HG03442 (cell line): Measurements from ENCODE around the gene TOMM70.
"Not testable (repeated sequence)": the region's sequence is repeated elsewhere in the genome, so short reads cannot be mapped to it uniquely, and the experiment has no call there.

ENCODE experiments used
- ATAC-seq: cut with Tn5 transposase; IDR thresholded peaks from one replicate; pipeline ENCODE4 v1.9.1; 2021; ENCODE audit warnings: mild to moderate bottlenecking, moderate library complexity; ENCODE audit not compliant: unreplicated experiment

Gene TOMM70

GRCh38 chr3:100400780-100401673, at the start of gene TOMM70, which contains the start of gene LNP1:
TSS of gene TOMM70 (minus strand) at chr3:100401089. CDS start at chr3:100400949, 140 bp downstream.
TSS of gene LNP1 (plus strand) at chr3:100401539. CDS start at chr3:100429730, 28,191 bp downstream.
- ATAC-seq, result peak; percentile 87

DNA sequence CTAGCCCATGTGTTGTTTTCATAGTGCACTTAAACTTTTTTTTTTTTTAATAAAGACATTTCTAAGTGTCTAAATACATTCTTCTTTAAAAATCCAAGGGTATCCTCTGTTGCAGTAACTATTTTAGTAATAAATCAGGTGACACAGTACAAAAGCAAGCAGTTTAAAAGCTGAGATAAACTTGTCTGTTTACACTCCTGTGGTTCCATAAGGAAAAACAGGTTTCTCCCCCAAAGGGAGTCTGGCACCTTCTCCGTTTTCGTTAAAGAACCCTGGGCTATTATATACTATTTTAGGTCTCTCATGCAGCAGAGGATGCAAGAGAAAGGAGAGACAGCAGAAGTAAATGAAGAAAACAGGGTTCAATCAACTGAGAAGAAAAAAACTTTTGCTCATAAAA, 48.3 kb upstream of the TOMM70 start:
- no peak for ATAC-seq

GRCh38 chr3:100448079-100448478, 47.2 kb upstream of the TOMM70 start:
- ATAC-seq, result no peak

DNA sequence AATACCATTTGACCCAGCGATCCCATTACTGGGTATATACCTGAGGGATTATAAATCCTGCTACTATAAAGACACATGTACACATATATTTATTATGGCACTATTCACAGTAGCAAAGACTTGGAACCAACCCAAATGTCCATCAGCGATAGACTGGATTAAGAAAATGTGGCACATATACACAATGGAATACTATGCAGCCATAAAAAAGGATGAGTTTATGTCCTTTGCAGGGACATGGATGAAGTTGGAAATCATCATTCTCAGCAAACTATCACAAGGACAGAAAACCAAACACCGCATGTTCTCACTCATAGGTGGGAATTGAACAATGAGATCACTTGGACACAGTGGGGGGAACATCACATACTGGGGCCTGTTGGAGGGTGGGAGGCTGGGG, 46.2 kb upstream of the TOMM70 start:
- ATAC-seq, result not testable (repeated sequence)

DNA sequence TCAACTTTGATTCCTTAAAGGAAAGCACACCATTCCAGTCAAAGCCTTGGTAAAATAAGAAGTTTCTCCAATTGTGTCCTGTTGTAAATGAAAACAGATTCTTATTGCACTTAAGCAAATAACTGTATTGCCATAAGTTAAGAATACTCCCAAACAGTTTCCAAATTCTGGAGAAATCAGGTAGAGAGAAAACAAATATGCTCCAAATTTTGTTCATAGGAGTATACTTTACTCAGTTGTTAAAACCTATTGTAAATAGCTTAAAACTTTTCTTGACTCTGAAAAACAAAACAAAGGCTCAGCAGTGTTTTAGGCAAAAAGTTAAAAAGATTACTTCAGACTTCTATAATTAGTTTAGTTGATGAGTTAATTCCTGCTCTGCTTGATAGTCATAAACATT, 42.8 kb upstream of the TOMM70 start:
- no peak for ATAC-seq

GRCh38 chr3:100440895-100441294, 40.0 kb upstream of the TOMM70 start:
- ATAC-seq, result no peak

DNA sequence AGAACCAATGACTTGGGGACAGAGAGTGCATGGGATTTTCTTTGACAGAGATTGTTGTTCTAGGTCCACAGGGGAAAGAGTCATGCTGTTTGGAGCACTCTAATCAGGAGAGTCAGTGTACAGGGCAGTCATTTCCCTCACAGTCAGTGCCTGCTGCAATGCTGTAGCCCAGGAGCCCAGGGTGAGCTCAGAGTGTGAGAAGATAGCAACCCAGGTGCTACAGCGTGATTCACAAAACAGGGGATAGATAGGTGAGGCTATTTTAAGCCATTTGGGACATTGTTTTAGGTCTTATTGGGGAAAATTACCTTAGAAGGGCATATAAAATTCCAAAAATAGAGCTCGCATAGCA, 37.7 kb upstream of the TOMM70 start:
- ATAC-seq, result no peak

DNA sequence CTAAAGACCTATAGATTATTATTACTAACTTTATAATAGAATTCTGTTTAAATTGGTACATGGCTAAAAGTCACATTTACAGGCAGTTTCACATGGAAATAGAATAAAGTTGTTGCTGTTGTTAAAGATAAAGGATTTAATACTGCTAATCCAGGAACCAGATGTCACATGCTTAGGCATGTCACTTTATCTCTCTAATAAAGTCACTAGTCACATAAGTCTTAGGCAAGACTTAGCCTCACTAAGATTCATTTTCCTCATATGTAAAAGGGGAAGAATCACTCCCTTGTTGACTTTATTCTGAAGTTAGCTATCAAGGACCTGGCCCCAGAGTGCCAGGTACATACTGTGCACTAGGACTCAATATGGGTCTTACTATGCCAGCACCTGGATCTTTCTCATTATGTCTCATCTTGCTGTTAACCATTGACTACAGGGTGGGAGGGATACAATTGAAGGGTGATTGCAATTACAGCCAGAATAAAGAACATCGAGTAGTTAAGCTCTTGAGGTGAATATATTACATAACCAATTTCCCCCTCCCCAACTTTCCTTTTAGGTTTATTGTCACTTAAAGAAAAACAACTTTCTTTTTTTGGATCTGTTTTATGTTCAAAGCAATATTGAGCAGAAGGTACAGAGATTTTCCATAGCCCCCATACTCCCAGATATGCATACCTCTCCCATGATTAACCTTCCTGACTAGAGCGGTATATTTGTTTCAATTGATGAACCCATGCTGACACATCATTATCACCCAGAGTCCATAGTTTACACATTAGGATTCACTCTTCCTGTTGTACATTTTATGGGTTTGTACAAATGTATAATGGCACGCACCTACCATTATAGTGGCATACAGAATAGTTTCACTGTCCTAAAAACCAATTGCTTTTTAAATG, 37.1 kb upstream of the TOMM70 start:
- no peak for ATAC-seq

- ATAC-seq, result no peak
Observed at GRCh38 chr3:100436951-100437350, 36.1 kb upstream of the TOMM70 start.

- ATAC-seq, result no peak
Observed at GRCh38 chr3:100429187-100429716, 28.4 kb upstream of the TOMM70 start.

DNA sequence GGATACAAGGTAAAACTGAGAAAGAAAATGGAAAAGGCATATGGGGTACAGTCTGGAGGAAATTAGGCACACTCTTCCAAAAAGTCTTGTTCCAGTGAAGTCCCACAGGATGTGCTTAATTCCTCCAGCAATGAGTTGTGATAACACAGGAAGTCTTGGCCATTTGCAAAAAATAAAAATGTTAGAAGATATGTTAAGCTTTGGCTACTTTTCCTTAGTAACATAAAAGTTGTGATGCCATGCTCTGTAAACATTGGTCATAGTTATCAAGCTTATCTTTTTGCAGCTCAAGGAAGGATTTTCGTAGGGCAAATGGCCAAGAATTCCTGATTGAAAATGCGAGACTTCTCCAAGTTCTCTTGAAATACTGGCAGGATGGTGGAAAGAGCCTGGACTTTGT, 26.8 kb upstream of the TOMM70 start:
- ATAC-seq, result no peak

DNA sequence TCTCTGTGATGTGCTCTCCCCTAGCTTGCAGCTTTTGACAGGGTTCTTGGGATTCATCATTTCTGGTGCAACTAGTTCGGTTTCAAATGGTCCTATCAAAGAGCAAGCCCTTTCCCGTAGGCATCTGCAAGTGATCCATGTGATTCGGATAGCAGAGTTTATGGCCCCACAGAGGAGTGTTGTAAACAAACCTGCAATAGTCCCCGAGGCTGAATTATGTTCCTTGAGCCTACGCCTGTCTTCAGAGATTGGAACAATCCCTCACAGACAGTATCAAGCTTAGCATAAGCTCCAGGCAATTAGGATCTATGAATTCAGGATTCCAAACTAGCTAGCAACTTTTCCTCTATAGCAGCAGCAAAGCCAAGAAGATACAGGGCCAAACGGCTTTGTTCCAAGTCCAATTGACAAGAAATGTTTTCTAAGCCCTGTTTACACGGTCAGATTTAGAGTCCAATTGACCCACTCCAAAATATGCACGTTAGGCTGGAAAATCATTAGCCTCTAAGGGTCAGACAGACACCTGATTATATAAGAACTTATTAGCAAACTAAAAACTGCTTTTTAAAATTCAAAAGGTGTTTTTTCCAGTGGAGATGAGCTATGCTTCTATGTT, 25.3 kb upstream of the TOMM70 start:
- ATAC-seq, result no peak

GRCh38 chr3:100425316-100425715, 24.4 kb upstream of the TOMM70 start:
- ATAC-seq, result no peak

DNA sequence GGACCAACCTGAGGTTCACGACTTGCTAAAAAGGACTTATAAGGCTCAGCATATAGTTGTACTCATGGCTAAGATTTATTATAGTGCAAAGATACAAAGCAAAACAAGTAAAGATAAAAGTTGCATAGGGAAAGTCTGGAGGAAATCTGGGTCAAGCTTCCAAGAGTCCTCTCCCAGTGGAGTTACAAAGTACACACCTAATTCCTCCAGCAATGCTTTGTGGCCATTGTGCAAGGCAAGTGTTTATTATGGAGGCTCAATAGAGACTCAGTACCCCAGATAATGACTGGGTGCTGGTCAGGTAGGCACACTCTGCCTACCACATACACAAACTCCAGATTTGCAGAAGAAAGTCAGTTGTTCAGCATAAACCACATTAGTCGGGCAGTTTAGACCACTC, 23.4 kb upstream of the TOMM70 start:
- ATAC-seq, result no peak

- no peak for ATAC-seq
Observed at GRCh38 chr3:100423611-100424010, 22.7 kb upstream of the TOMM70 start.

- ATAC-seq, result no peak
Observed at GRCh38 chr3:100420885-100421284, 20.0 kb upstream of the TOMM70 start.

- no peak for ATAC-seq
Observed at GRCh38 chr3:100419406-100419805, 18.5 kb upstream of the TOMM70 start.

- no peak for ATAC-seq
Observed at GRCh38 chr3:100416863-100417262, 16.0 kb upstream of the TOMM70 start.

GRCh38 chr3:100416176-100416575, 15.3 kb upstream of the TOMM70 start:
- no peak for ATAC-seq

DNA sequence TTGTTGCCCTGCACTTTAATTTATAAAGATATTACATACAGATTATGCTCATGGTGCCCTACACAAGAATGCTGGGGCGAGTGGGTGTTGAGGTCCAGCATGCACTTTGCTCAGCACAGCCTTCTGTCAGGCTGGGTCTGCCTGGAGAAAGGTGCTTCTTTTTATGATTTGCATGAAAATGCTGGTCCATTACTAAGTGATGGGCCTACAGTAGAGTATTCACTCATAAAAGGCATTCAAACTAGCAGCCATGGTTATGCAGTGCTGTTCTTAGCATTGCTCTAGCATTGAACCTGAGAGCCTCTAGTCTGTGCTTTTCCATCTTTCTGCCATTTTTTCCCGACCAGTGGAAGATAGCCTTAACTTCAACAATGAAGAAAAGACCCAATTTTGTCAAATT, 12.7 kb upstream of the TOMM70 start:
- no peak for ATAC-seq
